ENCODE measurements around the gene MLYCD.

- TF ChIP-seq CTCF (optimal IDR thresholded peaks at IDR 0.05 in 1 of 3, IDR thresholded peaks at IDR 0.05 in 1 of 3, conservative IDR thresholded peaks at IDR 0.05 in 1 of 3; ENCODE audit: extremely low read depth in 1 of 3, insufficient read depth in 2 of 3, low read length in 3 of 3) (no peak), EZH2 (IDR thresholded peaks at IDR 0.05; ENCODE audit: low read length) (no peak)
Observed at GRCh38 chr16:83870830-83871229, 28.1 kb upstream of the MLYCD start.
